ENCODE measurements around the gene TREM2. TPM values are rescaled to one million over a fixed set of nuclear protein-coding genes. Genes with fewer than 3 reads are reported as not detected.
A peak's percentile ranks its signal among the peaks of the same experiment; 100 is the strongest.

The TREM2 gene
- total RNA-seq (2021; fragmentation: NEBNext Ultra II Directional; extraction: Animal tissue kit (Norgen Biotek cat#: 25700)): not detected in 2 replicates
- polyA plus RNA-seq (2011; rRNA removed): 0.20 and 0.24 TPM in 2 replicates
- 0.13 TPM for polyA plus RNA-seq (2011; cell fraction: cytosol; rRNA removed)
- 0.14 TPM for polyA plus RNA-seq (2011; cell fraction: nucleus; rRNA removed)
- 0.23 TPM in 1 of 4 replicates, not detected in the others for polyA plus RNA-seq (2012, experiment 1 of 2)
- polyA plus RNA-seq (2012, experiment 2 of 2): not detected
- polyA plus RNA-seq (2013, experiment 1 of 2): not detected
- polyA plus RNA-seq (2013, experiment 2 of 2): 0.13 TPM
- not detected in 2 replicates for polyA minus RNA-seq (2011; rRNA and poly(A)+ RNA removed)
- not detected for polyA minus RNA-seq (2011; cell fraction: cytosol; rRNA and poly(A)+ RNA removed)
- not detected for polyA minus RNA-seq (2011; cell fraction: nucleus; rRNA and poly(A)+ RNA removed)
- long read RNA-seq, experiment 1: 0 reads
- long read RNA-seq, experiment 2: 0 reads

DNA sequence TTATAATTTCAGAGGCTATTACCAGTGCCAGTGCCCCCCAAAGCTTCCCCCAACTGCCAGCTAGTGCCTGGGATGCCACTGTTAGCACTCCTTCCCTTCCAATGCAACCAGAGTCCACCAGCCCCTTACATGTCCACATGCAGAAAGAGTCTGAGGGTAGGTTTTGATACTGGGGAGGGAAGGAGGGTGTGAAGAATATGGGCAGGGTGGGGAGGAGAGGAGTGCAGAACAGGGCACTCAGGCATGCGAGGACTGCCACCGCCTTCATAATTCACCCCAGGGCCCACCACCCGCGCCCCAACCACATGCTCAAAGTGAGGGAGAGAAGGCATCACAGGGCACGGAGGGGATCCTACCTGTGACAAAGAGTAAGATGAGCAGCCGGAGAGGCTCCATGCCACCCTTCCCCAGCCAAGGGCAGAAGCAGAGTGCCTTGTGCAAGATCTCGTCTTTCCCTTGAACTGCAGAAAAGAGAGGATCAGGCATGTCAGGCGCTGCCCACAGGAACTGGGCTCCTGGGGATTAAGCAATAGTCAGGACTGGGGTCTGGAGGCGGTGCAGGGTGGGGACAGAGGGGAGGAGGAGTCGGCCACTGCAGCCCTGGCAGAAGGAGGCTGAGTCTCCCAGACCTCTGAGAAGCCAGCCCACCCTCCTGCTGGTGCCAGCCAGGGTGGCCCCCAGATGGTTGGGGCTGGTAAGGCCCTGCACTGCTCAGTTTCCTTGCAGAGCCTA lies at the start of gene TREM2:
Gene TREM2, minus strand, starts transcription at position 430 of the 732 bp plus-strand sequence. Its CDS starts 34 bp downstream, at position 396.
- Histone ChIP-seq H2BK12ac (ENCODE audit: low read depth, low read length) (no peak within 1 kb of the TSS), H3K23me2 (ENCODE audit: low read depth, low read length) (no peaks in the 10 kb centered on the region), H3K4me1 (replicated peaks in 1 of 4; ENCODE audit: control insufficient read depth in 3 of 4, insufficient read depth in 4 of 4, low read length in 3 of 4) (no peaks in the 10 kb centered on the region), H3K27ac (ENCODE audit: low read depth, low read length) (no peak within 1 kb of the TSS), H3K9me3 (ENCODE audit: insufficient read depth in 2 of 2, low read depth in 1 of 2, low read length in 1 of 2) (no peaks in the 10 kb centered on the region), H2BK5ac (ENCODE audit: low read depth, low read length) (no peak within 1 kb of the TSS), H3K14ac (ENCODE audit: insufficient read length) (no peak within 1 kb of the TSS), H3K79me1 (ENCODE audit: low read depth, low read length) (no peaks in the 10 kb centered on the region), H3K79me2 (ENCODE audit: control insufficient read depth in 1 of 2, insufficient read depth in 2 of 2, low read length in 2 of 2) (no peaks in the 10 kb centered on the region), H2BK15ac (ENCODE audit: low read length) (no peak within 1 kb of the TSS), H3K9ac (replicated peaks in 1 of 4; ENCODE audit: extremely low read depth in 1 of 4, low read depth in 3 of 4, low read length in 3 of 4) (no peak within 1 kb of the TSS), H3K4ac (replicated peaks; ENCODE audit: insufficient read length, low read depth, low read length) (no peak within 1 kb of the TSS), H2AK5ac (ENCODE audit: low read depth, low read length) (no peak within 1 kb of the TSS), H4K91ac (replicated peaks; ENCODE audit: insufficient read length, low read length) (no peak within 1 kb of the TSS), H3K4me3 (ENCODE audit: extremely low read depth in 1 of 4, insufficient read depth in 2 of 4, low read depth in 3 of 4, low read length in 4 of 4) (no peak within 1 kb of the TSS), H3K23ac (ENCODE audit: insufficient read length) (no peak within 1 kb of the TSS), H3K18ac (ENCODE audit: extremely low read depth, low read length) (no peak within 1 kb of the TSS), H2BK20ac (ENCODE audit: low read length) (no peak within 1 kb of the TSS), H3K56ac (replicated peaks; ENCODE audit: insufficient read length, low read depth, low read length) (no peak within 1 kb of the TSS), H3K4me2 (ENCODE audit: insufficient read depth in 1 of 2, low read depth in 2 of 2, low read length in 2 of 2) (no peak within 1 kb of the TSS), H4K8ac (ENCODE audit: extremely low read depth, insufficient read depth, low read length) (no peak within 1 kb of the TSS), H2BK120ac (replicated peaks; ENCODE audit: low read depth, low read length) (no peak within 1 kb of the TSS), H3K36me3 (ENCODE audit: control insufficient read depth in 2 of 4, insufficient read depth in 4 of 4, low read length in 3 of 4) (no peaks in the 10 kb centered on the region), H4K20me1 (replicated peaks in 1 of 2; ENCODE audit: control insufficient read depth in 1 of 2, insufficient read depth in 2 of 2, low read length in 2 of 2) (no peaks in the 10 kb centered on the region), H2AFZ (ENCODE audit: low read length) (peak within 1 kb of the TSS; percentile 60; the same call in 1 of the 2 replicates), H3K27me3 (replicated peaks in 1 of 4; ENCODE audit: control insufficient read depth in 3 of 4, extremely low read depth in 1 of 4, insufficient read depth in 3 of 4, low read length in 3 of 4) (no peaks in the 10 kb centered on the region), H4K5ac (ENCODE audit: insufficient read length, low read depth, low read length) (no peak within 1 kb of the TSS)
- TF ChIP-seq EZH2 (IDR thresholded peaks at IDR 0.05; ENCODE audit: low read depth, low read length, severe bottlenecking) (no peak), RBBP5 (IDR thresholded peaks at IDR 0.05; ENCODE audit: borderline replicate concordance, low read depth, low read length) (no peak), RFX5 (IDR thresholded peaks at IDR 0.05; ENCODE audit: borderline replicate concordance, low read depth, low read length) (no peak), CEBPB (IDR thresholded peaks at IDR 0.05; ENCODE audit: low read depth, low read length) (peak; percentile 26; the same call in 1 of the 2 replicates), EP300 (IDR thresholded peaks at IDR 0.05; ENCODE audit: borderline replicate concordance in 1 of 2, low read depth in 2 of 2, low read length in 2 of 2) (no peak), CHD2 (IDR thresholded peaks at IDR 0.05; ENCODE audit: low read length) (no peak)
- ChIA-PET CTCF (ENCODE audit: partially characterized antibody) (interaction anchor here (1.3 kb wide), 2 partner anchors 20 to 29 kb away, joined by 4 read pairs; no protein-coding TSS in a partner anchor), POLR2A (ENCODE audit: partially characterized antibody) (no interaction called here)
- FAIRE-seq (no peak), DNase-seq (ENCODE audit: low read depth in 1 of 2, low spot score in 2 of 2) (peak in 1 of 2 experiments; percentile 38)
- WGBS, 2 experiments (ENCODE audit: extremely low coverage in 1 of 2, insufficient coverage in 1 of 2, insufficient read length in 1 of 2, insufficient replicate concordance in 2 of 2, low coverage in 1 of 2, low lambda C conversion rate in 2 of 2, missing lambda C conversion rate in 1 of 2): 87% methylated on average over 10 of the region's 10 CpGs; no CpG with 5 or more reads in 1 of the 2 experiments
